GM12878 (cell line): Measurements from ENCODE around the gene ZBED4. TPM values are rescaled to one million over a fixed set of nuclear protein-coding genes. Genes with fewer than 3 reads are reported as not detected.

Source experiments
- ATF7 ChIP-seq: fragments of 450-650 bp; IDR thresholded peaks from 2 replicates; pipeline ENCODE4 v1.6.1; 2016; ENCODE audit warnings: low read depth, mild to moderate bottlenecking
- BMI1 ChIP-seq: fragments of 450-650 bp; IDR thresholded peaks from 2 replicates; pipeline ENCODE4 v1.6.1; 2016; ENCODE audit warnings: mild to moderate bottlenecking, moderate library complexity, borderline replicate concordance
- E2F8 ChIP-seq: fragments of 450-650 bp; IDR thresholded peaks from 2 replicates; pipeline ENCODE4 v1.6.1; 2018; ENCODE audit warnings: mild to moderate bottlenecking, low read depth, moderate library complexity; ENCODE audit not compliant: partially characterized antibody
- EED ChIP-seq: sonication (generic); IDR thresholded peaks from 2 replicates; pipeline ENCODE4 v1.6.1; 2016; ENCODE audit warnings: antibody characterized with exemption, low read depth
- ELK1 ChIP-seq: IDR thresholded peaks from 2 replicates; pipeline ENCODE4 v1.6.1; 2012; ENCODE audit warnings: low read depth, low read length, improper control_type of control experiment
- EZH2 ChIP-seq: IDR thresholded peaks from 2 replicates; pipeline ENCODE4 v1.6.1; 2012; ENCODE audit warnings: low read depth, mild to moderate bottlenecking, control low read depth, inconsistent platforms, low read length, borderline replicate concordance; ENCODE audit not compliant: control insufficient read depth
- MTA2 ChIP-seq: fragments of 450-650 bp; IDR thresholded peaks from 2 replicates; pipeline ENCODE4 v1.6.1; 2016; ENCODE audit warnings: low read depth, mild to moderate bottlenecking, moderate library complexity
- NR2F1 ChIP-seq: fragments of 450-650 bp; conservative IDR thresholded peaks from 2 replicates; pipeline ENCODE4 v1.6.1; 2017; ENCODE audit warnings: mild to moderate bottlenecking
- PAX8 ChIP-seq: fragments of 450-650 bp; IDR thresholded peaks from 2 replicates; pipeline ENCODE4 v1.6.1; 2017; ENCODE audit warnings: mild to moderate bottlenecking, moderate library complexity
- PML ChIP-seq: IDR thresholded peaks from 2 replicates; pipeline ENCODE4 v1.6.1; 2012; ENCODE audit warnings: low read length, inconsistent platforms
- RAD21 ChIP-seq: IDR thresholded peaks from 2 replicates; pipeline ENCODE4 v1.6.1; 2011; ENCODE audit warnings: mild to moderate bottlenecking, low read depth, low read length, moderate library complexity; ENCODE audit not compliant: insufficient read depth
- RELB ChIP-seq: fragments of 450-650 bp; IDR thresholded peaks from 2 replicates; pipeline ENCODE4 v1.6.1; 2017; ENCODE audit warnings: low read depth, mild to moderate bottlenecking, moderate library complexity
- SIX5 ChIP-seq: IDR thresholded peaks from 2 replicates; pipeline ENCODE4 v1.6.1; 2011; ENCODE audit warnings: mild to moderate bottlenecking, low read depth, low read length, moderate library complexity; ENCODE audit not compliant: severe bottlenecking
- WRNIP1 ChIP-seq: IDR thresholded peaks from 2 replicates; pipeline ENCODE4 v1.6.1; 2011; ENCODE audit warnings: low read depth, low read length, improper control_type of control experiment, borderline replicate concordance
- ZNF687 ChIP-seq: fragments of 450-650 bp; IDR thresholded peaks from 2 replicates; pipeline ENCODE4 v1.6.1; 2017; ENCODE audit warnings: mild to moderate bottlenecking, moderate library complexity
- polyA plus RNA-seq, 11 experiments: library from polyadenylated mRNA; depleted of rRNA in 4 of 11; unstranded in 6 of 11; stranded (reverse) in 5 of 11; fragments of >200 nt; fragmentation: Nextera tagmentation in 4 of 11; fragmentation: Illumina TruSeq in 1 of 11; extraction: Ambion mirVana in 4 of 11; extraction: Trizol in 1 of 11; gene quantifications; 1 replicate in 1 of 11; 2 replicates in 10 of 11; pipeline versions ENCODE4 v1.2.1 to v1.2.3, GENCODE V29; 2011 to 2016; ENCODE audit warnings: inconsistent platforms in 2 of 11, missing spikeins in 2 of 11, low read depth in 1 of 11
- total RNA-seq, 4 experiments: library from RNA; depleted of rRNA in 3 of 4; stranded (reverse); fragments of >200 nt in 3 of 4; fragmentation: Illumina TruSeq in 1 of 4; extraction: Trizol in 1 of 4; gene quantifications; 2 replicates each; pipeline versions ENCODE4 v1.2.1 to v1.2.3, GENCODE V29; 2013 to 2021
- TF ChIP-seq, protein P1 (sequence below): fragments of 450-650 bp; IDR thresholded peaks from 2 replicates; pipeline ENCODE4 v1.6.1; 2018; ENCODE audit warnings: borderline replicate concordance, mild to moderate bottlenecking; ENCODE audit not compliant: partially characterized antibody

The ZBED4 gene
- total and polyA plus RNA-seq, 10 of the 15 experiments (the other 5 are each of a cell fraction or from before 2014, with no cell fraction given), result 2.3 to 21.6 (median 12.8) TPM

GRCh38 chr22:49917974-49918910, 64.6 kb downstream of the ZBED4 start, which contains the start of the genes ALG12 and CRELD2 (continued):
- TF ChIP-seq RELB, result no peak
- no peak for TF ChIP-seq MTA2
- TF ChIP-seq, protein P1, sequence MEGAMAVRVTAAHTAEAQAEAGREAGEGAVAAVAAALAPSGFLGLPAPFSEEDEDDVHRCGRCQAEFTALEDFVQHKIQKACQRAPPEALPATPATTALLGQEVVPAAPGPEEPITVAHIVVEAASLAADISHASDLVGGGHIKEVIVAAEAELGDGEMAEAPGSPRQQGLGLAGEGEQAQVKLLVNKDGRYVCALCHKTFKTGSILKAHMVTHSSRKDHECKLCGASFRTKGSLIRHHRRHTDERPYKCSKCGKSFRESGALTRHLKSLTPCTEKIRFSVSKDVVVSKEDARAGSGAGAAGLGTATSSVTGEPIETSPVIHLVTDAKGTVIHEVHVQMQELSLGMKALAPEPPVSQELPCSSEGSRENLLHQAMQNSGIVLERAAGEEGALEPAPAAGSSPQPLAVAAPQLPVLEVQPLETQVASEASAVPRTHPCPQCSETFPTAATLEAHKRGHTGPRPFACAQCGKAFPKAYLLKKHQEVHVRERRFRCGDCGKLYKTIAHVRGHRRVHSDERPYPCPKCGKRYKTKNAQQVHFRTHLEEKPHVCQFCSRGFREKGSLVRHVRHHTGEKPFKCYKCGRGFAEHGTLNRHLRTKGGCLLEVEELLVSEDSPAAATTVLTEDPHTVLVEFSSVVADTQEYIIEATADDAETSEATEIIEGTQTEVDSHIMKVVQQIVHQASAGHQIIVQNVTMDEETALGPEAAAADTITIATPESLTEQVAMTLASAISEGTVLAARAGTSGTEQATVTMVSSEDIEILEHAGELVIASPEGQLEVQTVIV, result no peak
- TF ChIP-seq ELK1, result no peak
- no peak for TF ChIP-seq E2F8
- TF ChIP-seq NR2F1, result peak; percentile 95
- no peak for TF ChIP-seq RAD21
- TF ChIP-seq SIX5, result peak; percentile 55
- TF ChIP-seq BMI1, result no peak
- TF ChIP-seq EZH2, result no peak
- TF ChIP-seq WRNIP1, result no peak
- TF ChIP-seq ZNF687, result peak; percentile 46; the same call in 1 of the 2 replicates
- TF ChIP-seq PML, result no peak
- no peak for TF ChIP-seq ATF7
- no peak for TF ChIP-seq EED
- TF ChIP-seq PAX8, result no peak
